Smooth muscle cell (in vitro differentiated cells): ENCODE measurements around the gene RNF41. TPM values are rescaled to one million over a fixed set of nuclear protein-coding genes. Genes with fewer than 3 reads are reported as not detected.
A peak's percentile ranks its signal among the peaks of the same experiment; 100 is the strongest.

Experiments used
- DNase-seq: peaks from one replicate; lab custom pipeline; 2025; ENCODE audit not compliant: unreplicated experiment; lab: John Stamatoyannopoulos, UW
- H2AFZ ChIP-seq: fragments of 200-600 bp; sonication (generic); 2 replicates; pipeline ENCODE4 v1.6.0; 2016; ENCODE audit warnings: antibody characterized with exemption, low read depth, mild to moderate bottlenecking
- H3F3A ChIP-seq: fragments of 200-600 bp; sonication (generic); 2 replicates; pipeline ENCODE4 v1.6.0; 2017; ENCODE audit warnings: antibody characterized with exemption, low read depth
- H3K27ac ChIP-seq: fragments of 200-600 bp; sonication (generic); 2 replicates; pipeline ENCODE4 v1.5.1; 2016; ENCODE audit warnings: low read depth, mild to moderate bottlenecking
- H3K27me3 ChIP-seq: fragments of 200-600 bp; sonication (generic); 2 replicates; pipeline ENCODE4 v1.6.1; 2016; ENCODE audit warnings: low read depth, mild to moderate bottlenecking
- H3K36me3 ChIP-seq: fragments of 200-600 bp; sonication (generic); 2 replicates; pipeline ENCODE4 v1.5.1; 2016; ENCODE audit warnings: low read depth
- H3K4me1 ChIP-seq: fragments of 200-600 bp; sonication (generic); 2 replicates; pipeline ENCODE4 v1.5.1; 2016; ENCODE audit warnings: low read depth
- H3K4me2 ChIP-seq: fragments of 200-600 bp; sonication (generic); 2 replicates; pipeline ENCODE4 v1.6.0; 2016; ENCODE audit warnings: mild to moderate bottlenecking
- H3K4me3 ChIP-seq: fragments of 200-600 bp; sonication (generic); 2 replicates; pipeline ENCODE4 v1.5.1; 2016; ENCODE audit warnings: mild to moderate bottlenecking
- H3K79me2 ChIP-seq: fragments of 200-600 bp; sonication (generic); 2 replicates; pipeline ENCODE4 v1.6.0; 2016; ENCODE audit warnings: low read depth, mild to moderate bottlenecking
- H3K9ac ChIP-seq: fragments of 200-600 bp; sonication (generic); 2 replicates; pipeline ENCODE4 v1.6.0; 2016; ENCODE audit warnings: low read depth
- H3K9me3 ChIP-seq: fragments of 200-600 bp; sonication (generic); replicated peaks from 2 replicates; pipeline ENCODE4 v1.5.1; 2016; ENCODE audit warnings: low read depth
- H4K20me1 ChIP-seq: fragments of 200-600 bp; sonication (generic); 2 replicates; pipeline ENCODE4 v1.6.0; 2016; ENCODE audit warnings: low read depth
- WGBS: methylation state at CpG from one replicate; pipeline ENCODE4 v1.1.7; 2016; ENCODE audit warnings: low lambda C conversion rate; 5-methylcytosine and 5-hydroxymethylcytosine counted together
- polyA plus RNA-seq: library from polyadenylated mRNA; unstranded; fragments of >200 nt; fragmentation: Nextera tagmentation; extraction: Ambion mirVana; gene quantifications from 2 replicates; pipeline ENCODE4 v1.2.1, GENCODE V29; 2016
- total RNA-seq: library from RNA; depleted of rRNA; stranded (reverse); fragments of >200 nt; gene quantifications from 2 replicates; pipeline ENCODE4 v1.2.3, GENCODE V29; 2014
- TF ChIP-seq, protein P1 (sequence below): fragments of 200-600 bp; sonication (generic); IDR thresholded peaks from 2 replicates; pipeline ENCODE4 v1.5.1; 2017; ENCODE audit warnings: borderline replicate concordance, mild to moderate bottlenecking, antibody characterized with exemption; ENCODE audit not compliant: insufficient read depth, poor library complexity, severe bottlenecking

RNF41 gene
- total and polyA plus RNA-seq, 2 experiments from 2014 or later, result 19.4 to 46.1 TPM

GRCh38 chr12:56247923-56248322, 26.2 kb upstream of the RNF41 start:
- Histone ChIP-seq H3K27ac (no peak overlapping the region), H3K36me3 (peaks cover 13% of the 10 kb centered on the region), H3K27me3 (no peaks in the 10 kb centered on the region), H4K20me1 (peaks cover 43% of the 10 kb centered on the region), H3F3A (no peaks in the 10 kb centered on the region), H2AFZ (no peak overlapping the region), H3K9ac (no peak overlapping the region), H3K9me3 (no peaks in the 10 kb centered on the region), H3K79me2 (no peaks in the 10 kb centered on the region), H3K4me2 (no peak overlapping the region), H3K4me1 (no peaks in the 10 kb centered on the region), H3K4me3 (no peak overlapping the region)
- WGBS, result 97% methylated on average over 16 of the region's 16 CpGs
- TF ChIP-seq, protein P1, sequence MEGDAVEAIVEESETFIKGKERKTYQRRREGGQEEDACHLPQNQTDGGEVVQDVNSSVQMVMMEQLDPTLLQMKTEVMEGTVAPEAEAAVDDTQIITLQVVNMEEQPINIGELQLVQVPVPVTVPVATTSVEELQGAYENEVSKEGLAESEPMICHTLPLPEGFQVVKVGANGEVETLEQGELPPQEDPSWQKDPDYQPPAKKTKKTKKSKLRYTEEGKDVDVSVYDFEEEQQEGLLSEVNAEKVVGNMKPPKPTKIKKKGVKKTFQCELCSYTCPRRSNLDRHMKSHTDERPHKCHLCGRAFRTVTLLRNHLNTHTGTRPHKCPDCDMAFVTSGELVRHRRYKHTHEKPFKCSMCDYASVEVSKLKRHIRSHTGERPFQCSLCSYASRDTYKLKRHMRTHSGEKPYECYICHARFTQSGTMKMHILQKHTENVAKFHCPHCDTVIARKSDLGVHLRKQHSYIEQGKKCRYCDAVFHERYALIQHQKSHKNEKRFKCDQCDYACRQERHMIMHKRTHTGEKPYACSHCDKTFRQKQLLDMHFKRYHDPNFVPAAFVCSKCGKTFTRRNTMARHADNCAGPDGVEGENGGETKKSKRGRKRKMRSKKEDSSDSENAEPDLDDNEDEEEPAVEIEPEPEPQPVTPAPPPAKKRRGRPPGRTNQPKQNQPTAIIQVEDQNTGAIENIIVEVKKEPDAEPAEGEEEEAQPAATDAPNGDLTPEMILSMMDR, result no peak
- no peak for DNase-seq

DNA sequence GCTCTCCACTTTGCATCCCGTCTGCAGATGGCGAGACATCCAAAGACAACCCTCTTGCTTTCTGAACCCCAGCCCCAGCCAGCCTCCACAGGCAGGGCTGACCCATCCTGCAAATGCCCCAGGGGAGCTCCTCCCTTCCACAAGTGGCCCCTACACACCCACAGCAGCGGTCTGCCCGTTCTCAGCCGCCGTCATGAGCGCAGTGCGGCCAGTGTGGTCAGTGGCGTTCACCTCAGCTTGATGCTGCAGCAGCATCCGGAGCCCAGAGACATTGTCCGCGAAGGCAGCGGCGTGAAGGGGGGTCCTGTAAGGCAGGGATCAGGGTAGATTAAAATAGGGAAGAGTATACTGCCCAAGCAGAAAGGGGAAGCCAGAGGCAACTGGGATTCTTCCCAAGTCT, 22.8 kb upstream of the RNF41 start:
- Histone ChIP-seq H4K20me1 (peaks cover 64% of the 10 kb centered on the region), H3K27me3 (no peaks in the 10 kb centered on the region), H3K27ac (no peak overlapping the region), H3K36me3 (peaks cover 6% of the 10 kb centered on the region), H3K9ac (no peak overlapping the region), H3F3A (no peaks in the 10 kb centered on the region), H3K79me2 (no peaks in the 10 kb centered on the region), H2AFZ (no peak overlapping the region), H3K4me1 (no peaks in the 10 kb centered on the region), H3K4me2 (no peak overlapping the region), H3K4me3 (no peak overlapping the region), H3K9me3 (no peaks in the 10 kb centered on the region)
- DNase-seq, result no peak
- WGBS, result 96% methylated on average over 14 of the region's 14 CpGs
- TF ChIP-seq, protein P1, result no peak

- no peaks in the 10 kb centered on the region for H3K79me2 ChIP-seq
- WGBS, result 54% methylated on average over 3 of the region's 3 CpGs
- H3K4me2 ChIP-seq, result peak overlapping the region; percentile 14
- no peaks in the 10 kb centered on the region for H3K9me3 ChIP-seq
- H2AFZ ChIP-seq, result no peak overlapping the region
- H3F3A ChIP-seq, result no peaks in the 10 kb centered on the region
- H3K27me3 ChIP-seq, result no peaks in the 10 kb centered on the region
- H3K4me3 ChIP-seq, result no peak overlapping the region
- peaks cover 67% of the 10 kb centered on the region for H4K20me1 ChIP-seq
- H3K9ac ChIP-seq, result no peak overlapping the region
- no peaks in the 10 kb centered on the region for H3K4me1 ChIP-seq
- H3K36me3 ChIP-seq, result peaks cover 6% of the 10 kb centered on the region
- TF ChIP-seq, protein P1, result no peak
- DNase-seq, result no peak
- no peak overlapping the region for H3K27ac ChIP-seq
Observed at GRCh38 chr12:56243731-56244181, 22.0 kb upstream of the RNF41 start.

DNA sequence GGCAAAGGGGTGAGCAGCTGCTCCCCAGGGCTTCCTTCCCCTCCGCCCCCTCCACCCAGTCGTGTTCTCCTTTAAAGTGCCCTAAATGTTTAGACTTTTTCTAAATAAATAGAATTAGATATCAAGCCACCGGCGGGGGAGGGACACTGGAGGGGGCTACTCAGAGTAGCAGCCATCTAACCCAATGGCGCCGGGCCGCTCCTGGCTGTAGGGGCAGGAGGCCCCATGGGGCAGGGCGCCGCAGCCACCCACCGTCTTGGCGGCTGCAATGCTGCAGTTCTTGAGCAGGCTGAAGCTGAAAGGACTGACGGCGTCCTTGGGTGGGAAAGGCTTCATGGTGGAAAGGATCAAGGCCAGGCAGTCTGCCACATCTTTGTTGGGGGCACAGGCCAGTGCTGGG, 21.3 kb upstream of the RNF41 start:
- Histone ChIP-seq H3K79me2 (no peaks in the 10 kb centered on the region), H3K4me2 (no peak overlapping the region), H2AFZ (no peak overlapping the region), H3F3A (no peaks in the 10 kb centered on the region), H3K9ac (no peak overlapping the region), H3K4me1 (no peaks in the 10 kb centered on the region), H3K27ac (no peak overlapping the region), H3K4me3 (no peak overlapping the region), H3K9me3 (no peaks in the 10 kb centered on the region), H4K20me1 (peaks cover 67% of the 10 kb centered on the region), H3K27me3 (no peaks in the 10 kb centered on the region), H3K36me3 (peaks cover 6% of the 10 kb centered on the region)
- WGBS, result 99% methylated on average over 13 of the region's 13 CpGs
- no peak for DNase-seq
- TF ChIP-seq, protein P1, result no peak
